ENCODE data around the gene AUH.
A peak's percentile ranks its signal among the peaks of the same experiment; 100 is the strongest.

DNA sequence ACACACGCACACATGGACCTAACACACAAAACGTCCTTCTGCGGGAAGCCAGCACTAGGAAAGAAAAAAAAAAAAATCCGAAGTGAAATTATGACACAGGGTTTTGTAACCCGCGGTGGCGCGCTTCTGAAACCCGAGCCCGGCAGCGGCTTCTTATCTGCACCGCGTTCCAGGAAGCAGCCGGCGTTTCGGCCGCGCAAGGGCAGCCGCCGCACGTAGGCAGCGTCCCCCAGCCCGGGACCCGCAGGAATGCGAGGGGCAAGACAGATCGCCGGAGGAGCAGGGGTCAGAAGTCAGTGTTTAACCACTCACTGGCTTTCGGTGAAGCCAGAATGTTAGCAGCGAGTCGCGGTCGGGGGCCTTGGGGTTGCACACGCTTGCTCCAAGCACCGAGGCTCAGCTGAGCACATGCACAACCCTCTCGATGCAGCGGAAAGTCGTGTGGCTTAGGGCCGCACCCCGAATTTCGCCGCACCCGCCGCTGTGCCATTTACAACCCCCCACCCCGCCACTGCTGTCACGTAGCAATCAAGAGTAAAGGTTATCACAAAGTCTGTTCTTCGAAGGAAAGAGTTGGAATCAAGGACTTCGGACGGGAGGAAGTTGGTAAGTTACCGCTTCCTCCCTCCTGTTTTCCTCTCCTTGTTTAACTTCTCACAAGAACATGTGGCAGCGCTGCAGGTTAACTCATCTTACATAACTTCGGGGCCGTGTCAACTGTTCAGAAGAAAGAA is 167.9 kb downstream of the AUH start:
- TF ChIP-seq GATA2 (IDR thresholded peaks at IDR 0.05; ENCODE audit: low read depth, low read length) (peak; percentile 62; the same call in 1 of the 2 replicates), GATA3 (IDR thresholded peaks at IDR 0.05; ENCODE audit: low read depth, low read length) (no peak)
